Endothelial cell (in vitro differentiated cells): ENCODE results near the gene ADARB2. TPM values are rescaled to one million over a fixed set of nuclear protein-coding genes. Genes with fewer than 3 reads are reported as not detected.

Experiments used
- DNase-seq: peaks from one replicate; pipeline ENCODE4 v3.0.0; 2021; ENCODE audit warnings: low spot score
- H3K27ac Mint-ChIP-seq: one replicate; pipeline ENCODE4 v1.8.0; 2021; ENCODE audit warnings: mixed read lengths, inconsistent platforms; ENCODE audit not compliant: unreplicated experiment
- H3K27me3 Mint-ChIP-seq: one replicate; pipeline ENCODE4 v1.8.0; 2021; ENCODE audit warnings: mild to moderate bottlenecking, moderate library complexity, mixed read lengths, inconsistent platforms; ENCODE audit not compliant: unreplicated experiment
- H3K36me3 Mint-ChIP-seq: one replicate; pipeline ENCODE4 v1.8.0; 2021; ENCODE audit warnings: mild to moderate bottlenecking, low read depth, mixed read lengths, inconsistent platforms; ENCODE audit not compliant: unreplicated experiment
- H3K4me1 Mint-ChIP-seq: one replicate; pipeline ENCODE4 v1.8.0; 2021; ENCODE audit warnings: mild to moderate bottlenecking, mixed read lengths, inconsistent platforms; ENCODE audit not compliant: unreplicated experiment
- H3K4me3 Mint-ChIP-seq: one replicate; pipeline ENCODE4 v1.8.0; 2021; ENCODE audit warnings: mild to moderate bottlenecking, mixed read lengths, inconsistent platforms; ENCODE audit not compliant: unreplicated experiment
- H3K9me3 Mint-ChIP-seq: one replicate; pipeline ENCODE4 v1.8.0; 2021; ENCODE audit warnings: mixed read lengths, inconsistent platforms; ENCODE audit not compliant: unreplicated experiment
- total RNA-seq: library from RNA; stranded (reverse); fragmentation: NEBNext Ultra II Directional; extraction: Animal tissue kit (Norgen Biotek cat#: 25700); gene quantifications from one replicate; pipeline ENCODE4 v1.2.1, GENCODE V29; 2021; ENCODE audit not compliant: unreplicated experiment
- TF ChIP-seq, protein P1 (sequence below): fragments of 200-600 bp; sonication (generic); IDR thresholded peaks from one replicate; pipeline ENCODE4 v1.5.0; 2021; ENCODE audit warnings: antibody characterized with exemption; ENCODE audit not compliant: unreplicated experiment

ADARB2 gene
- total RNA-seq, 1 donor from 2014 or later: 54.9 TPM

DNA sequence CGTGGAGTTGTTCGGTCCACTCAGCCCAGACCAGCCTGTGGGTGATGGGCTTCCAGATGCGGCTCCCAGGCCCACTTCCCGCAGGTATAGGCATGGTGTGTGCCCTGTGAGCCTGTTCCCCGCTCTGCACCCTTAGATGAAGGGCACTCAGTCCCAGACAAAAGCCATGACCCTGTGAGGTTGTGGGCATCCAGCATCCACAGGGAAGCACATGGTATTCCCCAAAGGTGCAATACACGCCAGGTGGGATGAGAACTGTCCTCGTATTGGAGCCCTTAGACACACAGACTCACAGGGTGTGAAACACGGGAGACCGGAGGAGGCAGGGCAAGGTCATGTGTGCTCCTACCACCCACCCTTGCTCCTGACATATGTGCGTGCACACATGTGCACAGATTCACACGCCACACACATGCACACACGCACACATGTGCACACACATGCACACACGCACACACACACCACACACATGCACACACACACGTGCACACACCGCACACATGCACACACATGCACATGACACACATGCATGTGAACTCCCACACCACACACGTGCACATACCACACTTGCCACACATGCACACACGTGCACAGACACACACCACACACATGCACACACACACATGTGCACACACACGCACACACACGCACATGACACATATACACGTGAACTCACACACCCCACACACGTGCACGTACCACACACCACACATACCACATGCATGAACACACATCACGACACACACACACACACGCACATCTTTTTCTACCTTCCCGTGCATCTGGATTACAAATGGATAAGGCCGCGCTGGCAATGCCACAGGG, 361.8 kb downstream of the ADARB2 start:
- peaks cover 34% of the 10 kb centered on the region for H3K4me1 Mint-ChIP-seq
- H3K27me3 Mint-ChIP-seq: peaks cover 5% of the 10 kb centered on the region
- TF ChIP-seq, protein P1, sequence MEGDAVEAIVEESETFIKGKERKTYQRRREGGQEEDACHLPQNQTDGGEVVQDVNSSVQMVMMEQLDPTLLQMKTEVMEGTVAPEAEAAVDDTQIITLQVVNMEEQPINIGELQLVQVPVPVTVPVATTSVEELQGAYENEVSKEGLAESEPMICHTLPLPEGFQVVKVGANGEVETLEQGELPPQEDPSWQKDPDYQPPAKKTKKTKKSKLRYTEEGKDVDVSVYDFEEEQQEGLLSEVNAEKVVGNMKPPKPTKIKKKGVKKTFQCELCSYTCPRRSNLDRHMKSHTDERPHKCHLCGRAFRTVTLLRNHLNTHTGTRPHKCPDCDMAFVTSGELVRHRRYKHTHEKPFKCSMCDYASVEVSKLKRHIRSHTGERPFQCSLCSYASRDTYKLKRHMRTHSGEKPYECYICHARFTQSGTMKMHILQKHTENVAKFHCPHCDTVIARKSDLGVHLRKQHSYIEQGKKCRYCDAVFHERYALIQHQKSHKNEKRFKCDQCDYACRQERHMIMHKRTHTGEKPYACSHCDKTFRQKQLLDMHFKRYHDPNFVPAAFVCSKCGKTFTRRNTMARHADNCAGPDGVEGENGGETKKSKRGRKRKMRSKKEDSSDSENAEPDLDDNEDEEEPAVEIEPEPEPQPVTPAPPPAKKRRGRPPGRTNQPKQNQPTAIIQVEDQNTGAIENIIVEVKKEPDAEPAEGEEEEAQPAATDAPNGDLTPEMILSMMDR: no peak
- H3K36me3 Mint-ChIP-seq: peaks cover 4% of the 10 kb centered on the region
- H3K4me3 Mint-ChIP-seq: no peak overlapping the region
- no peak overlapping the region for H3K27ac Mint-ChIP-seq
- H3K9me3 Mint-ChIP-seq: no peaks in the 10 kb centered on the region
- DNase-seq: no peak

- Mint-ChIP-seq H3K9me3 (no peaks in the 10 kb centered on the region), H3K27ac (no peak overlapping the region), H3K27me3 (peaks cover 5% of the 10 kb centered on the region), H3K4me3 (no peak overlapping the region), H3K4me1 (peaks cover 32% of the 10 kb centered on the region), H3K36me3 (peaks cover 4% of the 10 kb centered on the region)
- DNase-seq: no peak
- TF ChIP-seq, protein P1: no peak
Observed at GRCh38 chr10:1374511-1375345, 362.6 kb downstream of the ADARB2 start.

- Mint-ChIP-seq H3K27me3 (peaks cover 5% of the 10 kb centered on the region), H3K9me3 (no peaks in the 10 kb centered on the region), H3K4me3 (no peak overlapping the region), H3K27ac (no peak overlapping the region), H3K36me3 (peaks cover 4% of the 10 kb centered on the region), H3K4me1 (peaks cover 20% of the 10 kb centered on the region)
- TF ChIP-seq, protein P1: no peak
- no peak for DNase-seq
Observed at GRCh38 chr10:1373287-1373686, 364.0 kb downstream of the ADARB2 start.

DNA sequence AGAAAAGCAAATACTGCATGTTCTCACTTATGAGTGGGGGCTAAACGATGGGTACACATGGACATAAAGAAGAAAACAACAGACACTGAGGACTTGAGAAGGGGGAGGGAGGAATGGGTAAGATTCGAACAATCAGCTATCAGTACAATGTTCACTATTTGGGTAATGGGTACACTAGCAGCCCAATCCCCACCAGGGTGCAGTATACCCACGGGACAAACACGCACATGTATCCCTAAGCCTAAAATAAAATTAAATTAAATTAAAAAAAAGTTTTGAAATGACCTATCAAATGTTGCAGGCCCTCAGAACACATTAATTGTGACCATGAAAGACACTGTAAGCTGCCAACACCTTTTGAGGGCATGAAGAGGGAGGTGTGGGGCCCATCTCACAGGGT, 365.1 kb downstream of the ADARB2 start:
- peaks cover 12% of the 10 kb centered on the region for H3K4me1 Mint-ChIP-seq
- no peak overlapping the region for H3K27ac Mint-ChIP-seq
- H3K9me3 Mint-ChIP-seq: no peaks in the 10 kb centered on the region
- H3K36me3 Mint-ChIP-seq: peaks cover under 1% of the 10 kb centered on the region
- no peak overlapping the region for H3K4me3 Mint-ChIP-seq
- DNase-seq: no peak
- peaks cover 5% of the 10 kb centered on the region for H3K27me3 Mint-ChIP-seq
- TF ChIP-seq, protein P1: no peak
